Ovary (tissue), 9 donors: ENCODE data around the gene OPRL1. TPM values are rescaled to one million over a fixed set of nuclear protein-coding genes. Genes with fewer than 3 reads are reported as not detected.
"Not testable (repeated sequence)": the region's sequence is repeated elsewhere in the genome, so short reads cannot be mapped to it uniquely, and the experiment has no call there.

ENCODE experiments used
- DNase-seq, 5 donors: peaks; one replicate each; pipeline ENCODE4 v3.0.0-alpha.2; 2019 to 2020
- H3K27ac ChIP-seq, 2 donors: fragments of 200-600 bp; one replicate each; pipeline versions ENCODE4 v1.5.1 to v1.8.0; 2019 to 2022
- H3K27me3 ChIP-seq: fragments of 200-600 bp; one replicate; pipeline ENCODE4 v1.8.0; 2022
- H3K36me3 ChIP-seq: fragments of 200-600 bp; sonication (generic); one replicate; pipeline ENCODE4 v1.5.1; 2019
- H3K4me1 ChIP-seq: one replicate; pipeline ENCODE4 v1.8.1; 2013; ENCODE audit warnings: mild to moderate bottlenecking, moderate library complexity; ENCODE audit not compliant: insufficient read depth
- H3K4me3 ChIP-seq: fragments of 200-600 bp; sonication (generic); one replicate; pipeline ENCODE4 v1.5.1; 2017
- H3K9me3 ChIP-seq, 2 donors: fragments of 200-600 bp in 1 of 2; sonication (generic) in 1 of 2; one replicate each; pipeline versions ENCODE4 v1.5.1 to v1.8.1; 2013 to 2019; ENCODE audit warnings: mild to moderate bottlenecking in 1 of 2, moderate library complexity in 1 of 2
- CTCF ChIP-seq, 3 donors: fragments of 450-650 bp in 2 of 3; fragments of 200-600 bp in 1 of 3; IDR thresholded peaks; one replicate each; pipeline versions ENCODE4 v1.5.1 to v1.8.0; 2016 to 2022; ENCODE audit warnings: antibody characterized with exemption in 3 of 3, mild to moderate bottlenecking in 1 of 3
- EP300 ChIP-seq: sonication (generic); formaldehyde crosslinking; IDR thresholded peaks from one replicate; pipeline ENCODE4 v1.6.1; 2017; ENCODE audit warnings: antibody characterized with exemption
- POLR2A ChIP-seq: fragments of 450-650 bp; IDR thresholded peaks from one replicate; pipeline ENCODE4 v1.6.1; 2017; ENCODE audit warnings: antibody characterized with exemption, mild to moderate bottlenecking, moderate library complexity
- WGBS, 3 donors: extraction: QIAGEN DNeasy Blood & Tissue Kit in 1 of 3; methylation state at CpG; one replicate each; pipeline versions ENCODE4 v1.1.5 to v1.1.7; 2013 to 2017; 5-methylcytosine and 5-hydroxymethylcytosine counted together
- intact Hi-C, 4 donors: fragments of 100-400 bp; cut with DNase I; formaldehyde crosslinking; loops; one replicate each; pipeline versions ENCODE4 v1.11.0 to v1.15.1; 2022 to 2023
- polyA plus RNA-seq, 2 donors: library from polyadenylated mRNA; stranded (reverse); fragments of 200-250 nt in 1 of 2; fragments of 350-450 nt in 1 of 2; fragmentation: Illumina TruSeq in 1 of 2; extraction: RNeasy Lipid Tissue Mini Kit (QIAGEN cat#74804) in 1 of 2; gene quantifications; one replicate each; pipeline ENCODE4 v1.2.3, GENCODE V29; 2013 to 2014
- total RNA-seq, 7 donors: library from RNA; depleted of rRNA in 2 of 7; stranded (reverse); fragments of >200 nt in 2 of 7; fragmentation: NEBNext Ultra II Directional in 3 of 7; extraction: Animal tissue kit (Norgen Biotek cat#: 25700) in 3 of 7; gene quantifications; one replicate each; pipeline versions ENCODE4 v1.1.0 to v1.2.4, GENCODE V29; 2016 to 2023
- donor health status: DM: no; HTN: no; CAD: no; lungs with moderate emphysema.
- donor health status: DM: no; HTN: no; CAD: no.
- donor health status: Bipolar disorder and iron deficiency.
- donor health status: DM: yes; HTN: yes; CAD: no.
- donor health status: DM: no; HTN: no; CAD: no.
- donor health status: DM: yes; HTN: yes; CAD: no.

Gene OPRL1
- total and polyA plus RNA-seq, 9 donors: 0.12 to 0.80 (median 0.43) TPM

GRCh38 chr20:64083804-64084684 is 4.2 kb downstream of the OPRL1 start, which contains the start of gene LKAAEAR1:
Gene LKAAEAR1, minus strand, starts transcription at chr20:64084398. Its CDS starts 179 bp downstream, at chr20:64084219.
- peak within 1 kb of the TSS; percentile 12 for H3K4me3 ChIP-seq
- no peaks in the 10 kb centered on the region for H3K4me1 ChIP-seq
- no peaks in the 10 kb centered on the region for H3K36me3 ChIP-seq
- WGBS, 3 donors: 2 to 3% (median 2%) methylated on average over 67 to 86 of the region's 86 CpGs
- H3K27me3 ChIP-seq: no peaks in the 10 kb centered on the region
- intact Hi-C loops: no loop called here
- TF ChIP-seq EP300 (no peak), POLR2A (no peak), CTCF (IDR thresholded peaks at IDR 0.05) (no peak)
- H3K9me3 ChIP-seq: no peaks in the 10 kb centered on the region
- H3K27ac ChIP-seq: no peak within 1 kb of the TSS
- DNase-seq: no peak

- no peak for DNase-seq
- Histone ChIP-seq H3K36me3 (no peaks in the 10 kb centered on the region), H3K4me3 (no peak overlapping the region), H3K9me3 (no peaks in the 10 kb centered on the region), H3K4me1 (no peaks in the 10 kb centered on the region), H3K27me3 (no peaks in the 10 kb centered on the region), H3K27ac (no peak overlapping the region)
- intact Hi-C loops: no loop called here
- 7 to 10% (median 7%) methylated on average over 23 of the region's 23 CpGs for WGBS, 3 donors
- TF ChIP-seq CTCF (IDR thresholded peaks at IDR 0.05) (no peak), EP300 (no peak), POLR2A (no peak)
These were observed 4.8 kb downstream of the OPRL1 start for GRCh38 chr20:64084685-64085152.

- intact Hi-C loops: no loop called here
- DNase-seq: no peak
- Histone ChIP-seq H3K27me3 (no peaks in the 10 kb centered on the region), H3K36me3 (no peaks in the 10 kb centered on the region), H3K27ac (no peak overlapping the region), H3K4me3 (no peak overlapping the region), H3K9me3 (no peaks in the 10 kb centered on the region), H3K4me1 (no peaks in the 10 kb centered on the region)
- TF ChIP-seq POLR2A: no peak
- 87 to 90% (median 90%) methylated on average over 8 of the region's 11 CpGs for WGBS, 3 donors
These were observed 6.9 kb downstream of the OPRL1 start for GRCh38 chr20:64086801-64087200.

- DNase-seq, H3K27me3 ChIP-seq, H3K27ac ChIP-seq, H3K36me3 ChIP-seq, H3K4me1 ChIP-seq, H3K9me3 ChIP-seq, H3K4me3 ChIP-seq, intact Hi-C loops: not testable (repeated sequence)
- WGBS, 3 donors: 95 to 99% (median 96%) methylated on average over 6 to 10 of the region's 36 CpGs
These were observed 7.4 kb downstream of the OPRL1 start for GRCh38 chr20:64087226-64087825.

- H3K36me3 ChIP-seq, intact Hi-C loops, H3K27me3 ChIP-seq, H3K4me1 ChIP-seq, H3K9me3 ChIP-seq, DNase-seq, H3K4me3 ChIP-seq, H3K27ac ChIP-seq: not testable (repeated sequence)
These were observed 8.7 kb downstream of the OPRL1 start for GRCh38 chr20:64088586-64088985.

- no peak for DNase-seq
- no peak for TF ChIP-seq POLR2A
- no peak for TF ChIP-seq EP300
- no peak for TF ChIP-seq CTCF (IDR thresholded peaks at IDR 0.05)
- Histone ChIP-seq H3K27ac (no peak overlapping the region), H3K4me3 (no peak overlapping the region), H3K4me1 (no peaks in the 10 kb centered on the region), H3K36me3 (no peaks in the 10 kb centered on the region), H3K9me3 (no peaks in the 10 kb centered on the region), H3K27me3 (no peaks in the 10 kb centered on the region)
- 50 to 54% (median 52%) methylated on average over 10 of the region's 10 CpGs for WGBS, 3 donors
- intact Hi-C loops: no loop called here
These were observed 10.3 kb downstream of the OPRL1 start for GRCh38 chr20:64090165-64090564.
